WTC11 (cell line): Measurements from ENCODE around the gene TTC4.

Experiments used
- CTCF ChIP-seq: fragments of 200-600 bp; IDR thresholded peaks from 2 replicates; pipeline ENCODE4 v1.8.0; 2022; ENCODE audit warnings: antibody characterized with exemption
- KAT7 ChIP-seq: sonication (generic); formaldehyde crosslinking; IDR thresholded peaks from 2 replicates; pipeline ENCODE4 v1.8.1; 2023; ENCODE audit warnings: missing genetic modification reagents, mild to moderate bottlenecking, borderline replicate concordance
- NFATC4 ChIP-seq: fragments of 250-450 bp; sonication (Bioruptor Pico); IDR thresholded peaks from 2 replicates; pipeline ENCODE4 v1.9.0; 2021; ENCODE audit warnings: mild to moderate bottlenecking
- NR1H2 ChIP-seq: sonication (generic); formaldehyde crosslinking; IDR thresholded peaks from 2 replicates; pipeline ENCODE4 v1.9.0; 2021; ENCODE audit warnings: mild to moderate bottlenecking, moderate library complexity, missing genetic modification reagents
- SP1 ChIP-seq: sonication (generic); formaldehyde crosslinking; conservative IDR thresholded peaks from 2 replicates; pipeline ENCODE4 v1.8.1; 2022; ENCODE audit warnings: missing genetic modification reagents
- TCF7 ChIP-seq: sonication (generic); formaldehyde crosslinking; IDR thresholded peaks from 2 replicates; pipeline ENCODE4 v1.8.0; 2022; ENCODE audit warnings: mild to moderate bottlenecking, low read depth, missing genetic modification reagents, moderate library complexity

- TF ChIP-seq SP1 (CRISPR knock-in tag) (no peak), NR1H2 (CRISPR knock-in tag) (no peak), CTCF (no peak), TCF7 (CRISPR knock-in tag) (no peak), NFATC4 (CRISPR knock-in tag) (no peak), KAT7 (CRISPR knock-in tag) (no peak)
Observed at GRCh38 chr1:54714881-54715492, 674 bp upstream of the TTC4 start.
